ENCODE results near the gene WDR45B. TPM values are rescaled to one million over a fixed set of nuclear protein-coding genes. Genes with fewer than 3 reads are reported as not detected.
"Not testable (repeated sequence)": the region's sequence is repeated elsewhere in the genome, so short reads cannot be mapped to it uniquely, and the experiment has no call there.

Gene WDR45B
- total RNA-seq, 2 donors from 2014 or later: 65.6 to 67.1 TPM

DNA sequence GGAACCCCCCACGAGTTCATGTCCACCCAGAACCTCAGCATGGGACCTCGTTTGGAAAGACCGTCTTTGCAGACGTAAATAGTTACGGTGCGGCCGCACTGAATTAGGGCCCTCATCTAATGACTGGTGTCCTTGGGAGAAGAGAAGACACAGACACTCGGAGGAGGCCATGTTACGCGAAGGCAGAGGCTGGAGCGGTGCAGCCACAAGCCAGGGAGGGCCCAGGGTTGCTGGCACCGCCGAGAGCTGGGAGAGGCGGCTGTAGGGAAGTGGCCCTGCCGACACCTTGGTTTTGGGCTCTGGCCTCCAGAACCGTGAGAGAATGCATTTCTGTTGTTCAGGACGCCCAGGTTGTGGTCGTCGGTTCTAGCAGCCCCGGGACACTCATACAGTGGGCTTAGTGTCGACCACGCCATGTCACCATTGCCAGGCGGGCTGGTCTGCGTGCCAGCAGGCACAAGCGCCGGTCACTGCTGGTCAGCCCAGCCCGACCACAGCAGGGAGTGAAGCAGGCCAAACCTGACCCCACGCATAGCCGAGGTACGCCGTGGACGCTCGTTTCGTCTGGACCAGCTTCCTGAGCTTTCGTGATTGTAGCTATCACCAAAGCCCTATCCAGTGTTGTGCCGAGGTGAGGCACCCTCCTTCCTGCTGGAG lies 10.7 kb upstream of the WDR45B start:
- H3K36me3 Mint-ChIP-seq (ENCODE audit: low read depth): no peaks in the 10 kb centered on the region
- H3K9me3 ChIP-seq (ENCODE audit: control insufficient read depth, low read length, poor library complexity, severe bottlenecking): no peaks in the 10 kb centered on the region
- no peak for DNase-seq
- no peak overlapping the region for H3K4me3 Mint-ChIP-seq
- no peak for ATAC-seq
- no peaks in the 10 kb centered on the region for H3K4me1 Mint-ChIP-seq
- H3K27ac Mint-ChIP-seq: no peak overlapping the region
- no peaks in the 10 kb centered on the region for H3K27me3 Mint-ChIP-seq

DNA sequence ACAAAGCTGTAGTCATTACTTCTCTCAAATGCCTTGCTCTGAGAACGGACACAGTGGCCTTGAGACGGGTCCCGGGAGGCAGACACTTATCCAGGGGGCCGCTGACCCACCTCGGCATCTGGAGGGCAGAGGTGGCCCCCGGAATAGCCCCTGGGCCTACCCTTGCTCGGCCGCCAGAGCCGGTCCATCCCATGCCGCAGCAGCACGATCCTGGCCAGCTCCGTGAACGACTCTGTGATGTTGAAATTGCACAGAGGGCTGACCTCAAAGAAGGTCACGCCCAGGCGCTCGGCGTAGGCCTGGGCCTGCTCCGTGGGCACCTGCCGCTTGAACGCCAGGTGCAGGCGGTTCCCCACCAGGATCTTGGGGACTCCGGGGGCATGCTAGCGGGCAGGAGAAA lies 10.1 kb upstream of the WDR45B start:
- no peak for ATAC-seq
- no peaks in the 10 kb centered on the region for H3K9me3 ChIP-seq (ENCODE audit: control insufficient read depth, low read length, poor library complexity, severe bottlenecking)
- H3K27me3 Mint-ChIP-seq: no peaks in the 10 kb centered on the region
- no peak overlapping the region for H3K27ac Mint-ChIP-seq
- no peaks in the 10 kb centered on the region for H3K36me3 Mint-ChIP-seq (ENCODE audit: low read depth)
- no peak for DNase-seq
- H3K4me3 Mint-ChIP-seq: no peak overlapping the region
- no peaks in the 10 kb centered on the region for H3K4me1 Mint-ChIP-seq

DNA sequence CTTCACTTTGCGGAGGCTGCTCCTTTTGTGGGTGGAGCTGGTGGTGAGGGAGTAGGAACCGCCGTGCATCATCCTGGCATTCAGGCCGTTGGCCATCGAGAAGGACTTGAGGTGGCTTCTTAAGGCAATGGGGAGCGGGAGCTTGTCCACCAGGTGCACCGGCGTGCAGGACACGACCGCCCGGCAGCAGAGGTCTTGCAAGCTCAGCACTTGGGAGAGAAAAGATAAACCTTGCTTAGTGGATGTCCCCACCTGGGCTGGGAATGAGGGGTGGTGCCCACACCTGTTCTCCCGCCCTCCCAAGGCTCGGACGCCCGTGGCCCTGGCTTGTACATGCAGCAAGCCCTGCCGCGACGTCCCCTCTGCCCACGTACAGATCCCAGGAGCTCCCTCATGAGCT lies 9.7 kb upstream of the WDR45B start:
- ATAC-seq (no peak), DNase-seq (no peak)
- no peaks in the 10 kb centered on the region for H3K9me3 ChIP-seq (ENCODE audit: control insufficient read depth, low read length, poor library complexity, severe bottlenecking)
- Mint-ChIP-seq H3K4me1 (no peaks in the 10 kb centered on the region), H3K27me3 (no peaks in the 10 kb centered on the region), H3K4me3 (no peak overlapping the region), H3K36me3 (ENCODE audit: low read depth) (no peaks in the 10 kb centered on the region), H3K27ac (no peak overlapping the region)

DNA sequence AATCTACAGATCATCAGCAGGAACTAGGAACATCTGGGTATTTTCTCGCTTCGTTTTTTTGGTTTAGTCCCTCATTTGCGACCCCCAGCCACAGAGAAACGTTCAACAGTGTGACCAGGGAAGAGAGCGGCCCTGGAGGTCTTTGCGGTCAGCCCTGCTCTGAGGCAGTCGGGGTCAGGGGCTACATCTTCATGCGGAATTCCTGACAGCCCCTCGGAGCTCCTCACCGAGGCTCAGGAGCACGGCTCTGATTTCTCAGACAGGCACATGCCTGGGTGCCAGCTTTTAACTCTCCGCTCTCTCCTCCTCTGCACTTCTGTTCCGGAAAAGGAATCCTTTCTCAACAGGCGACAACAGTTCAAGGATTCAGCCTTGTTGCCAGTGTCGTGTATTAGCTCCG lies 8.0 kb upstream of the WDR45B start:
- no peak for DNase-seq
- no peak for ATAC-seq
- no peaks in the 10 kb centered on the region for H3K27me3 Mint-ChIP-seq
- no peaks in the 10 kb centered on the region for H3K4me1 Mint-ChIP-seq
- no peaks in the 10 kb centered on the region for H3K9me3 ChIP-seq (ENCODE audit: control insufficient read depth, low read length, poor library complexity, severe bottlenecking)
- no peaks in the 10 kb centered on the region for H3K36me3 Mint-ChIP-seq (ENCODE audit: low read depth)
- no peak overlapping the region for H3K4me3 Mint-ChIP-seq
- no peak overlapping the region for H3K27ac Mint-ChIP-seq

DNA sequence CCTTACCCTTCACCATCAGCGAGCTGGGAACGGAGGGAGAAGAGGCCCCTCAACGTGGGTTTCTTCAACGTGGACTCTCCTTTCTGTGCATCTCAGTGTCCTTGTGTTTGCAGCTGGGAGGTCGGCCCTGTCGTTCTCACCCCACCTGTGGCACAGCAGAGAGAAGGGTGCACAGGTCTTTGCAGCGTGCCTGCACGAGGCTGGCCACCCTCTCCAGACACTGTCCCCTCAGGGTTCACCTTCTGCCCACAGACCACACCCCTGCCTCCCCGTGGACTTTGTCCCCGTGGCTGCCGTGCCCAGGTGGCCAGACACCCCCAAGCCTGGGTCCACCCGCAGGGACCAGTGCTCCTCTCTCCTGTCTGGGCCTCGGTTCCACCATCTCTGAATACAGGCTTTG lies 7.3 kb upstream of the WDR45B start:
- no peaks in the 10 kb centered on the region for H3K9me3 ChIP-seq (ENCODE audit: control insufficient read depth, low read length, poor library complexity, severe bottlenecking)
- Mint-ChIP-seq H3K4me3 (no peak overlapping the region), H3K36me3 (ENCODE audit: low read depth) (no peaks in the 10 kb centered on the region), H3K27ac (no peak overlapping the region), H3K4me1 (no peaks in the 10 kb centered on the region), H3K27me3 (no peaks in the 10 kb centered on the region)
- no peak for DNase-seq
- ATAC-seq: no peak

DNA sequence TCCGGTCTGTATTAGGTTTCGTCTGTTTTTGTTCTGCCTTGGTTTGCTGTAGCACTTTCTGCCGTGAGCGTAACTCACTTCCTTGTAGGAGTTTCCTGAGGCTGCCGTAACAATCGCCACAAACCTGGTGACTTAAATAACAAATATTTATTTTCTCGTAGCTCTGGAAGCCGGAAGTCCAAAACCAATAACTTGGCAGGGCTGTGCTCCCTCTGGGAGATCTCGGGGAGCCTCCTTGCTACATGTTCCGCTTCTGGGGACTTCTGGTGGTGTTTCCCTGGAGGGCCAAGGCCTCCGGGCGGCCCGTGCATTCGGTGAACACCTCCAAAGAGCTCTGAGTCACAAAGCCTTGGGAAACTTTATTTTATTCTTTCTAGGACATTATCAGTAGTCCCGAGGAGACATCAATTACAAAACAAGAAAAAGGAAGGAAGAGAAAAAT lies 6.8 kb upstream of the WDR45B start:
- no peaks in the 10 kb centered on the region for H3K9me3 ChIP-seq (ENCODE audit: control insufficient read depth, low read length, poor library complexity, severe bottlenecking)
- H3K4me1 Mint-ChIP-seq: no peaks in the 10 kb centered on the region
- H3K27me3 Mint-ChIP-seq: no peaks in the 10 kb centered on the region
- no peak overlapping the region for H3K27ac Mint-ChIP-seq
- H3K36me3 Mint-ChIP-seq (ENCODE audit: low read depth): no peaks in the 10 kb centered on the region
- H3K4me3 Mint-ChIP-seq: no peak overlapping the region
- DNase-seq: no peak
- ATAC-seq: no peak

DNA sequence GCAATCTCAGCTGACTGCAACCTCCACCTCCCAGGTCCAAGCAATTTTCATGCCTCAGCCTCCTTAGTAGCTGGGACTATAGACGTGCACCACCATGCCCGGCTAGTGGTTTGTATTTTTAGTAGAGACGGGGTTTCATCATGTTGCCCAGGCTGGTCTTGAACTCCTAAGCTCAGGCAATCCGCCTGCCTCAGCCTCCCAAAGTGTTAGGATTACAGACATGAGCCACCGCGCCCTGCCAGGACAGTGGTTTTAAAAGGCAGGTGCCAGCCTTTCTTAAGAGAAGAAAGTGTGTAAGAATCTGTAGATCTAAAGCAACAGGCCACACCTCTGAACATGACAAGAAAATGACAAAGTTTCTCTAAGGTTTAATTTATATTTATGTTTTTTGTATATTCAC lies 6.4 kb upstream of the WDR45B start:
- ATAC-seq; H3K9me3 ChIP-seq (ENCODE audit: control insufficient read depth, low read length, poor library complexity, severe bottlenecking); H3K27ac Mint-ChIP-seq; H3K4me1 Mint-ChIP-seq; DNase-seq; H3K36me3 Mint-ChIP-seq (ENCODE audit: low read depth); H3K27me3 Mint-ChIP-seq; H3K4me3 Mint-ChIP-seq: not testable (repeated sequence)

DNA sequence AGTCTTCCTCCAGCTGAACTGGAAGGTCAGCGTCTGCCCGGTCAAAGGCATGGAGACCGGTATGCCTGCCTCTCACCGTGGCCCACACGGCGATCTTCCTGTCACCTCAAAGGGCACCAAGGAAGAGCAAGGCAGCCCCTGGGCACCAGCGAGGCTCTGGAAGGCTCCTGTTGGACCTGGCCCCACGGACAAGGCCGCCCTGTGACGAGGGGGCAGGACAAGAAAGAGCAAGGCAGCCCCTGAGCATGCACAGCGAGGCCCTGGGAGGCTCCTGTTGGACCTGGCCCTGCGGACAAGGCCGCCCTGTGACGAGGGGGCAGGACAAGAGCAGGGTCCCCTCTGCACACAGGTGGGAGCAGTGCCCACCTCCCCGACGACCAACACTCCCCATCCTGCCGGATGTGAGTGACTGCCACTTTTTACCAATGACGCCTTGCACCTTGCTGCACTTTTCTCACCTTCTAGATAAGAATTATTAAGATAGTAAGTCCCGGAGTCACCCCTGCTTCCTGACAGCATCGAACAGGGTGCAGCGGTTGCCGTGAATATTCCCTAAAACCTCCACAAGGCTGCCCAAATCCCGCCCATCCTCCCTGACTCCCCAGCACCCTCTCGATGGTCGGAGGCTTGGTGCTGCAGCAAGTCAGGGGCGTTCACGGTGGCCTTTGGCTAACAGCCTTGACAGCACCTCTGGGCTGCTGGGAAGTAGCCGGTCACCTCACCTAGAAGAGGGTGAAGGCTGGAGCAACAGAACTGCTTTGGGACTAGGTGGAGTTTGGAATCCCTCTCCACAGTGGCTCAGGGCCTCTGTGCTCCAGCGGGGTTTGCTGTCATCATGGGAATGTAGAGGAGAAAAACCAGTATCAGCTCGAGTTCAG lies 5.6 kb upstream of the WDR45B start:
- H3K9me3 ChIP-seq (ENCODE audit: control insufficient read depth, low read length, poor library complexity, severe bottlenecking): no peaks in the 10 kb centered on the region
- H3K36me3 Mint-ChIP-seq (ENCODE audit: low read depth): no peaks in the 10 kb centered on the region
- ATAC-seq: no peak
- no peak overlapping the region for H3K4me3 Mint-ChIP-seq
- no peaks in the 10 kb centered on the region for H3K27me3 Mint-ChIP-seq
- H3K27ac Mint-ChIP-seq: no peak overlapping the region
- H3K4me1 Mint-ChIP-seq: peaks cover 6% of the 10 kb centered on the region
- no peak for DNase-seq

DNA sequence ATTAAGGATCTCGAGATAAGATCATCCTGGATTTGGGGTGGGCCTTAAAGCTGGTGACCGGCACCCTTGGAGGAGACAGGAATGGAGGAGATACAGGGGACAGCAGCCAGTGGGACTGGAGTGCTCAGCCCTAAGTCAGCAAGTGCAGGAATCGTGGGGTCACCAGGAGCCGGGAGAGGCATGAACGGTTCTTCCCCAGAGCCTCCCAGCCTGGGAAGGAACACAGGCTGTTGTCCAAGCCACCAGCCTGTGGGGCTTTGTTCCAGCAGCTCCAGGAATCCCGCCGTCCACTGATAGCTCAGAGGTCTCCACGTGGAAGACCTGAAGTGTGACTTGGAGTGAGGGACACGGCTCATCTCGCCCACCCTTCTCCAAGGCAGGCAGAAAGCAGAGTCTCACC lies 2.5 kb upstream of the WDR45B start:
- Mint-ChIP-seq H3K4me1 (peaks cover 19% of the 10 kb centered on the region), H3K27me3 (no peaks in the 10 kb centered on the region), H3K27ac (no peak overlapping the region), H3K36me3 (ENCODE audit: low read depth) (no peaks in the 10 kb centered on the region), H3K4me3 (no peak overlapping the region)
- ATAC-seq (no peak), DNase-seq (no peak)
- no peaks in the 10 kb centered on the region for H3K9me3 ChIP-seq (ENCODE audit: control insufficient read depth, low read length, poor library complexity, severe bottlenecking)

DNA sequence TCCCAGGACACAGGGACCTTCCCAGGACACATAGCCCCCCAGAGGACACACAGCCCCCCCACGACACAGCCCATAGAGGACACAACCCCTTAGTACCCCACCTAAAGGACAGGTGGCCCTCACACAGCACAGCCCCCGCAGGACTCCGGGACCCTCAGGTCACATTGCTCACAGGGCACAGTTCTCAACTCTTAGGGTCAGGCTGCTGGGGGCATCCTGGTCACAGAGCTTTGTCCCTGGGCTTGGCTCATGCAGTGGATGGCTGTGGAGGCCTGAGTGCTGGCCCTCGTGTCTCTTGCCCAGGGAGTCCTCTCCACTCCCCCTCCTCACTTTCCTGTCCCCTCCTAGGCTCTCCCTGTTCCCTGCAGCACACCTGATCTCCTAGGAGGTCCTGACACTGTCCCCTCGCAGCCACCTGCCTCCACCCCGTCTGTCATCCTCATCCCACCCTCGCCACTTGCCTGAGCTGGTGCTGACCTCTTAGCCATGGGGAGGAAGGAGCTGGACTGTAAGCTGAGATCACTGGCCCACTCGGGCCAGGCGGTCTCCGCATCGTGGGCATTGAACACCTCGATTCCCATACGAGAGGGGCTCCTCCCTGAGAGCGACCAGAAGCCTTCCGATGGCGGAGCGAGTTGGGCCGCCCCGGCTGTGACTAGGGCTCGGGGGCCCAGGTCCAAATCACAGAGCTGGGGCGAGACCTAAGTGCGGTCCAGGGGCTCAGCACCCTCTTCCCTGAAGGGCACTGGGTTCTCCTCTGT lies 1.4 kb upstream of the WDR45B start:
- Mint-ChIP-seq H3K27ac (no peak overlapping the region), H3K36me3 (ENCODE audit: low read depth) (peaks cover 2% of the 10 kb centered on the region), H3K4me3 (peak overlapping the region; percentile 53), H3K27me3 (no peaks in the 10 kb centered on the region), H3K4me1 (peaks cover 24% of the 10 kb centered on the region)
- DNase-seq: peak in 1 of 3 donors; percentile 14
- ATAC-seq: no peak
- H3K9me3 ChIP-seq (ENCODE audit: control insufficient read depth, low read length, poor library complexity, severe bottlenecking): no peaks in the 10 kb centered on the region

DNA sequence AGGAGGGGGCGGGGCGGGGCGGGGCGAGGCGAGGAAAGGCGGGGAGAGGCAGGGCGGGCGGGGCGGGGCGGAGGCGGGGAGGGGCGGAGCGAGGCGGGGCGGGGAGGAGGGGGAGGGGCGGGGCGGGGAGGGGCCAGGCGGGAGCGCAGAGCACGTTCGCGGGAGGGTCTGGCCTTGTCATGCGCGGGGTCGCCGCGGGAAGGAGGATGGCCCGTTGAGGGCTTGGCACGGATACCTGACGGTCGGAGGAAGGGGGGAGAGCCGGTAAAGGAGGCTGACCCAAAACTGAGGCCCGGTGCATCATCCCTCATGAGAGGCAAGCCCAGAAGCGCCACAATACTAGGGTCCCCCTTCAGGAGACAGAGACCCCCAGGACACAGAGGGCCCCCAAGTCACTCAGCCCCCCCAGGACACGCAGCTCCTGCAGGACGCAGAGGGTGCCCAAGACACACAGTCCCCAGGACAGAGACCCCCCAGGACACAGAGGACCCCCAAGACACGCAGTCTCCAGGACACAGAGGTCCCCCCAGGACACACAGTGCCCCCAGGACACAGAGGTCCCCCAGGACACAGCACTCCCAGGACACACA lies 593 bp upstream of the WDR45B start:
- peak; percentile 16 for ATAC-seq
- H3K27me3 Mint-ChIP-seq: no peaks in the 10 kb centered on the region
- DNase-seq: peak in 1 of 3 donors; percentile 25

DNA sequence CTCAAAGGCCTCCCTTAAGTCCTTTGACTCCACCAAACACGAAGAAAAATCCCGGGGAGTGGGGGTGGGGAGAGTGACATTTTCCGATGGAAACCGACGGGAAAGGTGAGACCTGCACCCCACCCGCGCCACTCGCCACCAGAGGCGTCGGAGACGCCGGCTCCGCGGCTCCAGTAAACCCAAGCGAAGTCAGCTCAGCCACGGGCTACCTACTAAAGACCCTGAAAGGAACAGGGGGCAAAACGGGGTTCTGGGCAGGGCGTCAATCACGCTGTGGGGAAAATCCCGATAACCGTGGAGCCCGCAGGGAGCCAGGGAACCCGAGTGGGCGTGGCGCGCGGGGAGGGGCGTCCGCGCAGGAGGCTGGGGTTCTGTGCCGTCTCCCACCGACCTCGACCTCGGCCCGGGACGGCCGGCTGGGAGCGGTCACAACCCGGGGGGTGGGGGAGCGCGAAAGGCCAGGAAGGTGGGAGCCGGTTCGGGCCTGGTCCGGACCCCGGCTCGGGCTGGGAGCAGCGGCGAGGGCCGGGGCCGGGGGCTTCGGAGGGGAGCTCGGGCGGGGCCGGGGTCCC lies 565 bp downstream of the WDR45B start:
- peak; percentile 44 for ATAC-seq
- H3K4me1 Mint-ChIP-seq: peaks cover 24% of the 10 kb centered on the region
- H3K4me3 Mint-ChIP-seq: peak overlapping the region; percentile 89
- peak; percentile 32 to 67 (median 65) for DNase-seq
- no peaks in the 10 kb centered on the region for H3K27me3 Mint-ChIP-seq
- no peaks in the 10 kb centered on the region for H3K9me3 ChIP-seq (ENCODE audit: control insufficient read depth, low read length, poor library complexity, severe bottlenecking)
- H3K27ac Mint-ChIP-seq: no peak overlapping the region
- H3K36me3 Mint-ChIP-seq (ENCODE audit: low read depth): peaks cover 2% of the 10 kb centered on the region

More for the DNA sequence above, 593 bp upstream of the WDR45B start:
- Mint-ChIP-seq H3K27ac (no peak overlapping the region), H3K36me3 (ENCODE audit: low read depth) (peaks cover 2% of the 10 kb centered on the region), H3K4me3 (no peak overlapping the region), H3K4me1 (peaks cover 24% of the 10 kb centered on the region)
- no peaks in the 10 kb centered on the region for H3K9me3 ChIP-seq (ENCODE audit: control insufficient read depth, low read length, poor library complexity, severe bottlenecking)

DNA sequence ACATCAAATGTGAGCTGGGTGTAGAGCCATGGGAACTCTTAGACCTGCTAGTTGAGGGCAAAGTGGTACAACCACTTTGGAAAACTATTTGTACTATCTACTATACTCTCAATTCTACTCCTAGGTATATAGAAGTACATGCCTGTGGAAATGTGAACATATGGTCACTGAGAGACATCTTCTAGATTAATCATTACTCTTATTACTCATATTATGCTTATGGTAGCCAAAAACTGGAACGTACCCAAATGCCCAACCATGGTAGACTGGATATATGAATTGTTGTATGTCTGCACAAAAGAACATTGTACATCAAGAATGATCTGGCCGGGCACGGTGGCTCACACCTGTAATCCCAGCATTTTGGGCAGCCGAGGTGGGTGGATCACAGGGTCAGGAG lies 2.7 kb downstream of the WDR45B start:
- ATAC-seq: no peak
- Mint-ChIP-seq H3K4me1 (peaks cover 32% of the 10 kb centered on the region), H3K36me3 (ENCODE audit: low read depth) (peaks cover 2% of the 10 kb centered on the region), H3K27ac (peak overlapping the region; percentile 77), H3K4me3 (peak overlapping the region; percentile 89), H3K27me3 (no peaks in the 10 kb centered on the region)
- no peak for DNase-seq
- H3K9me3 ChIP-seq (ENCODE audit: control insufficient read depth, low read length, poor library complexity, severe bottlenecking): no peaks in the 10 kb centered on the region

Data from T-helper 17 cell (primary cell).